Measurements from ENCODE around the gene CALHM1. TPM values are rescaled to one million over a fixed set of nuclear protein-coding genes. Genes with fewer than 3 reads are reported as not detected.
A peak's percentile ranks its signal among the peaks of the same experiment; 100 is the strongest.

The CALHM1 gene
- total RNA-seq, 1 donor from 2014 or later = not detected

DNA sequence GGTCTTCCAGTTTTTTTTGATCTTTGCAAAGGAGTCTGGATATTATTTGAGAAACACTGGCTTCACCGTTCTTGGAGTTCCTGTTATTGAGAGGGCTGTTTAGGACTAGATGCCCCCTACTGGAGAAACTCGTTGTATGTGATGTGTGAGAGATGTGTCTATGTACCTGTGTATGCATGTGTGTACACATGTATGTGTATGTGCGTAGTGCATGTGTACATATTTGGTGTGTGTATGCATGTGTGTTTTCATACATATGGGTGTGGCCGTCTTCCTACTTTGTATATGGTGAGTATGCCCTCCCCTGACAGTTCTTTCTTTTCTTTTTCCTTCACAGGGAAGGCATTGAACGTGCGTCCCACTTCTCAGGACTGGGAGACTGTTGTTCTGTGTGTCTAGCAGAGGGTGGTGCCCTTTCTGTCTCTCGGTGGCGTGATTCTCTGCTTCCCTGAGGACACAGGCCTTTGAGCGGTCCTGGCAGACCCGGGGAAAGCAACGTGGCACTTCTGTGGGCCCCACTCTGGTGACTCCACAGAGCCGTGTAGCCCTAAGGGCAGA lies 23.4 kb upstream of the CALHM1 start:
- TF ChIP-seq CTCF (IDR thresholded peaks at IDR 0.05) = peak; percentile 76
- Mint-ChIP-seq H3K4me3 (ENCODE audit: unreplicated experiment) (no peak overlapping the region), H3K9me3 (ENCODE audit: unreplicated experiment) (no peaks in the 10 kb centered on the region), H3K4me1 (ENCODE audit: unreplicated experiment) (peaks cover 10% of the 10 kb centered on the region), H3K27ac (ENCODE audit: unreplicated experiment) (no peak overlapping the region), H3K27me3 (ENCODE audit: unreplicated experiment) (no peaks in the 10 kb centered on the region), H3K36me3 (ENCODE audit: unreplicated experiment) (no peaks in the 10 kb centered on the region)
- no peak for DNase-seq (ENCODE audit: extremely low spot score, unreplicated experiment)

GRCh38 chr10:103480521-103480920 lies 21.8 kb upstream of the CALHM1 start:
- no peaks in the 10 kb centered on the region for H3K9me3 Mint-ChIP-seq (ENCODE audit: unreplicated experiment)
- H3K4me1 Mint-ChIP-seq (ENCODE audit: unreplicated experiment) = peaks cover 10% of the 10 kb centered on the region
- H3K27me3 Mint-ChIP-seq (ENCODE audit: unreplicated experiment) = no peaks in the 10 kb centered on the region
- no peak for TF ChIP-seq CTCF (IDR thresholded peaks at IDR 0.05)
- no peak overlapping the region for H3K4me3 Mint-ChIP-seq (ENCODE audit: unreplicated experiment)
- H3K27ac Mint-ChIP-seq (ENCODE audit: unreplicated experiment) = no peak overlapping the region
- no peaks in the 10 kb centered on the region for H3K36me3 Mint-ChIP-seq (ENCODE audit: unreplicated experiment)
- DNase-seq (ENCODE audit: extremely low spot score, unreplicated experiment) = no peak

GRCh38 chr10:103479135-103479534 lies 20.4 kb upstream of the CALHM1 start, which contains the start of gene CALHM3:
CALHM3 (minus strand) TSS chr10:103479240; CDS start chr10:103479032, 208 bp downstream.
- H3K9me3 Mint-ChIP-seq (ENCODE audit: unreplicated experiment) = no peaks in the 10 kb centered on the region
- no peak for DNase-seq (ENCODE audit: extremely low spot score, unreplicated experiment)
- H3K4me3 Mint-ChIP-seq (ENCODE audit: unreplicated experiment) = no peak within 1 kb of the TSS
- no peak for TF ChIP-seq CTCF (IDR thresholded peaks at IDR 0.05)
- no peak within 1 kb of the TSS for H3K27ac Mint-ChIP-seq (ENCODE audit: unreplicated experiment)
- H3K36me3 Mint-ChIP-seq (ENCODE audit: unreplicated experiment) = no peaks in the 10 kb centered on the region
- peaks cover 10% of the 10 kb centered on the region for H3K4me1 Mint-ChIP-seq (ENCODE audit: unreplicated experiment)
- no peaks in the 10 kb centered on the region for H3K27me3 Mint-ChIP-seq (ENCODE audit: unreplicated experiment)

DNA sequence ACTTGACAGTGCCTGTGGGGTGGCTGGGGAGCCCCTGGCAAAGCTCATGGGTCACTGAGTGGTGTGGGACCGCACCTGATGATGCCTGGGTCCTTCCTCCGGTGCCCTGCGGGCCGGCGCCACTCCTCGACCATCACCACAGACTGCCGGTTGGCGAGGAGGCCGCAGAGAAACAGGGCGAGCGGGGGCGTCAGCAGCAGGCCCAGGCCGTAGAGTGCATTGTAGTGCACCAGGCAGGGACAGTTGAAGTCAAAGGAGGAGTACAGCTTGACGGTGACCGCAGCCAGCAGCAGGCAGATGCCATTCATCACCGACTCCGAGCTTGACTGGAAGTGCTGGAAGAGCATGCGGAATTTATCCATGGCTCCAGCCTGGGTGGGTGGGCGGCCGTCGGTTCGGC lies 20.0 kb upstream of the CALHM1 start:
- no peak for TF ChIP-seq CTCF (IDR thresholded peaks at IDR 0.05)
- Mint-ChIP-seq H3K27me3 (ENCODE audit: unreplicated experiment) (no peaks in the 10 kb centered on the region), H3K36me3 (ENCODE audit: unreplicated experiment) (no peaks in the 10 kb centered on the region), H3K4me1 (ENCODE audit: unreplicated experiment) (peaks cover 10% of the 10 kb centered on the region), H3K27ac (ENCODE audit: unreplicated experiment) (no peak overlapping the region), H3K4me3 (ENCODE audit: unreplicated experiment) (no peak overlapping the region), H3K9me3 (ENCODE audit: unreplicated experiment) (no peaks in the 10 kb centered on the region)
- DNase-seq (ENCODE audit: extremely low spot score, unreplicated experiment) = no peak

- Mint-ChIP-seq H3K27me3 (ENCODE audit: unreplicated experiment) (no peaks in the 10 kb centered on the region), H3K4me3 (ENCODE audit: unreplicated experiment) (no peak overlapping the region), H3K36me3 (ENCODE audit: unreplicated experiment) (no peaks in the 10 kb centered on the region), H3K4me1 (ENCODE audit: unreplicated experiment) (peaks cover 16% of the 10 kb centered on the region), H3K27ac (ENCODE audit: unreplicated experiment) (no peak overlapping the region), H3K9me3 (ENCODE audit: unreplicated experiment) (no peaks in the 10 kb centered on the region)
- peak; percentile 19 for TF ChIP-seq CTCF (IDR thresholded peaks at IDR 0.05)
- no peak for DNase-seq (ENCODE audit: extremely low spot score, unreplicated experiment)
Measured at GRCh38 chr10:103476046-103476768, 17.5 kb upstream of the CALHM1 start.

Data from osteocyte (in vitro differentiated cells).